ENCODE data around the gene NDC1.

NDC1 gene

DNA sequence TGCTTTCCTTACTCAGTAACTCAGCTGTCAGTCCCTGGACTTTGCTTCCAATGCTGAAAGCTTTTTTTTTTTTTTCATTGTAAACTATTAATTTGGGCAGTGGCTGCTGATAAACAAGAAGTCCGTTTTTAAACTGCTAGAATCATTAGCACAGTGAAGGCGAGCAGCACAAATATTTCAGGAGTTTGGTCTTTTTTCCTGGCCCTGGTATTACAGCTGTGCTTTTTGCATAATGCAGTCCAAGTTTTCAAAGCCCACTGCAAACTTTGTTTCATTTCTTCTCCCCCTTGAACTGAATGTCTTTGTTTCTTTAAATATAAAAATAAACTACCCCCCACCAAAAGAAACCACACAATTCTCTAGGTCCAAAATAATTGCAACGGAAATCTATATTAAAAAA, 105.7 kb downstream of the NDC1 start:
- DNase-seq (no peak), ATAC-seq (ENCODE audit: insufficient read depth, low read depth) (no peak)
- Histone ChIP-seq H3K4me2 (ENCODE audit: insufficient read depth, low read length) (no peak overlapping the region), H3K4me1 (ENCODE audit: insufficient read depth, low read length) (no peaks in the 10 kb centered on the region), H2AFZ (ENCODE audit: low read depth, low read length) (no peak overlapping the region), H3K9ac (ENCODE audit: low read depth, low read length) (no peak overlapping the region), H3K27ac (ENCODE audit: low read length) (no peak overlapping the region), H3K27me3 (ENCODE audit: insufficient read depth, low read length, poor library complexity) (peaks cover 25% of the 10 kb centered on the region), H3K36me3 (ENCODE audit: insufficient read depth, low read length) (no peaks in the 10 kb centered on the region), H4K20me1 (ENCODE audit: insufficient read depth, low read length) (no peaks in the 10 kb centered on the region; the same call in 1 of the 2 replicates), H3K4me3 (ENCODE audit: low read depth in 1 of 2, low read length in 2 of 2) (no peak overlapping the region), H3K79me2 (ENCODE audit: insufficient read depth, low read length) (no peaks in the 10 kb centered on the region), H3K9me3 (ENCODE audit: insufficient read depth, low read length, severe bottlenecking) (no peaks in the 10 kb centered on the region)
- TF ChIP-seq, protein P1, sequence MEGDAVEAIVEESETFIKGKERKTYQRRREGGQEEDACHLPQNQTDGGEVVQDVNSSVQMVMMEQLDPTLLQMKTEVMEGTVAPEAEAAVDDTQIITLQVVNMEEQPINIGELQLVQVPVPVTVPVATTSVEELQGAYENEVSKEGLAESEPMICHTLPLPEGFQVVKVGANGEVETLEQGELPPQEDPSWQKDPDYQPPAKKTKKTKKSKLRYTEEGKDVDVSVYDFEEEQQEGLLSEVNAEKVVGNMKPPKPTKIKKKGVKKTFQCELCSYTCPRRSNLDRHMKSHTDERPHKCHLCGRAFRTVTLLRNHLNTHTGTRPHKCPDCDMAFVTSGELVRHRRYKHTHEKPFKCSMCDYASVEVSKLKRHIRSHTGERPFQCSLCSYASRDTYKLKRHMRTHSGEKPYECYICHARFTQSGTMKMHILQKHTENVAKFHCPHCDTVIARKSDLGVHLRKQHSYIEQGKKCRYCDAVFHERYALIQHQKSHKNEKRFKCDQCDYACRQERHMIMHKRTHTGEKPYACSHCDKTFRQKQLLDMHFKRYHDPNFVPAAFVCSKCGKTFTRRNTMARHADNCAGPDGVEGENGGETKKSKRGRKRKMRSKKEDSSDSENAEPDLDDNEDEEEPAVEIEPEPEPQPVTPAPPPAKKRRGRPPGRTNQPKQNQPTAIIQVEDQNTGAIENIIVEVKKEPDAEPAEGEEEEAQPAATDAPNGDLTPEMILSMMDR (IDR thresholded peaks at IDR 0.05; ENCODE audit: borderline replicate concordance, extremely low read depth, low read length, poor library complexity, severe bottlenecking) = no peak
- TF ChIP-seq EZH2 (IDR thresholded peaks at IDR 0.05; ENCODE audit: borderline replicate concordance, low read depth, low read length, severe bottlenecking) = no peak

DNA sequence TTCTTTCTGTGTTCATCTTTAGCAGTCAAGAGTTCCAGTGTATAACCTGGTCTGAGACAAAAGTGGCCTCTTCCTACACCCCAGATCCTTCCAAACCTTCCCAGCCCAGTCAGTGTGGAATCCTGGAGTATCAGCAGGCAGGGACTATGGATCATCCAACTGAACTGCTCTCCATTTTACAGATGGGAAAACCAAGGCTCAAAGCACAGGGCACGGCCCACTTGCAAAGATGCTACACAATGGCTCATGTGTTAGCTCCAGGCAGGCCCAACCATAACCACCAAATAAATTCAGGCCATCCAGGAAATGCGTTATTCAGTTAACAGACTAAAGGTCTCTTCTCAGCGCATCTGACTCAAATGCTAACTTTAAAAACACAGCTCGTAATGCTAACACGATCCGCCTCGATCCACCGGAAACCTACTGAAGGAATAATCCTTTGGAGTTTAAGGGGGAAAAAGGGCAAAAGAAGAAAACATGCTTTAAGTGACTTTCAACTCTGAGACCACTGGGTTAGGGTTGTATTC, 106.3 kb downstream of the NDC1 start:
- H3K9me3 ChIP-seq (ENCODE audit: insufficient read depth, low read length, severe bottlenecking) = no peaks in the 10 kb centered on the region
- no peaks in the 10 kb centered on the region; the same call in 1 of the 2 replicates for H4K20me1 ChIP-seq (ENCODE audit: insufficient read depth, low read length)
- TF ChIP-seq, protein P1 (IDR thresholded peaks at IDR 0.05; ENCODE audit: borderline replicate concordance, extremely low read depth, low read length, poor library complexity, severe bottlenecking) = no peak
- TF ChIP-seq EZH2 (IDR thresholded peaks at IDR 0.05; ENCODE audit: borderline replicate concordance, low read depth, low read length, severe bottlenecking) = no peak
- H3K4me3 ChIP-seq (ENCODE audit: low read depth in 1 of 2, low read length in 2 of 2) = no peak overlapping the region
- H3K27me3 ChIP-seq (ENCODE audit: insufficient read depth, low read length, poor library complexity) = peaks cover 25% of the 10 kb centered on the region
- no peaks in the 10 kb centered on the region for H3K36me3 ChIP-seq (ENCODE audit: insufficient read depth, low read length)
- no peak overlapping the region for H3K9ac ChIP-seq (ENCODE audit: low read depth, low read length)
- no peak overlapping the region for H3K27ac ChIP-seq (ENCODE audit: low read length)
- no peak for ATAC-seq (ENCODE audit: insufficient read depth, low read depth)
- H3K4me1 ChIP-seq (ENCODE audit: insufficient read depth, low read length) = no peaks in the 10 kb centered on the region
- DNase-seq = no peak
- H2AFZ ChIP-seq (ENCODE audit: low read depth, low read length) = no peak overlapping the region
- H3K79me2 ChIP-seq (ENCODE audit: insufficient read depth, low read length) = no peaks in the 10 kb centered on the region
- no peak overlapping the region for H3K4me2 ChIP-seq (ENCODE audit: insufficient read depth, low read length)

DNA sequence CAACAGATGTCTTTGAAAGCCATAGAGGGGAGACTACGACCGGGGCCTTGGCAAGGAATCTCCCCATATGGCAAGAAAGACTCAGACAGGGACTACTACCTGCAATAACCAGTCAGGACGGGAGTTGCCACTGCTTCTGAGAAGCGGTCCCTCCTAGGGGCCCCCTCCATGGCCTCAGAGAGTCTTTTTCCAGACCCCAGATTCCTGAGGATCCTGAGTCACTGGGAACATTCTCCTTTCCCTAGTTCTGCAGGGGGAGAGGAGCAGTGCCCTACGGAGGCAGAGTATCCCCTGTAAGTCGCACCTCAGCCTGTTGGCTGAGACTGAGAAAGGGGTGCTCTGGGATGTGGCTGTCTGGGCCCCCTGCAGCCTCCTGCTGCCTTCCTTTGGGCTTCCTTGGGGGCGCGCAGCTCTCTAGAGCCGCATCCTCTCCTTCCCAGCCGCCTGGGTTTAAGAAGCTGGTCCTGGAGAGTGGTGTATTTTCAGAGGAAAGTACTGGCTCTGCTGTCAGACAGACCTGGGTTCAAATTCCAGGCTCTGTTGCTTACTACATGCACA, 107.0 kb downstream of the NDC1 start:
- Histone ChIP-seq H3K27ac (ENCODE audit: low read length) (no peak overlapping the region), H2AFZ (ENCODE audit: low read depth, low read length) (no peak overlapping the region), H3K4me3 (ENCODE audit: low read depth in 1 of 2, low read length in 2 of 2) (no peak overlapping the region), H3K27me3 (ENCODE audit: insufficient read depth, low read length, poor library complexity) (peaks cover 24% of the 10 kb centered on the region), H3K9me3 (ENCODE audit: insufficient read depth, low read length, severe bottlenecking) (no peaks in the 10 kb centered on the region), H3K36me3 (ENCODE audit: insufficient read depth, low read length) (no peaks in the 10 kb centered on the region), H3K4me1 (ENCODE audit: insufficient read depth, low read length) (no peaks in the 10 kb centered on the region), H3K4me2 (ENCODE audit: insufficient read depth, low read length) (no peak overlapping the region), H3K9ac (ENCODE audit: low read depth, low read length) (no peak overlapping the region), H4K20me1 (ENCODE audit: insufficient read depth, low read length) (no peaks in the 10 kb centered on the region; the same call in 1 of the 2 replicates), H3K79me2 (ENCODE audit: insufficient read depth, low read length) (no peaks in the 10 kb centered on the region)
- TF ChIP-seq, protein P1 (IDR thresholded peaks at IDR 0.05; ENCODE audit: borderline replicate concordance, extremely low read depth, low read length, poor library complexity, severe bottlenecking) = no peak
- DNase-seq (no peak), ATAC-seq (ENCODE audit: insufficient read depth, low read depth) (no peak)

Data from DND-41 (cell line).